Astrocyte of the cerebellum (primary cell): ENCODE measurements around the gene AQP5.
A peak's percentile ranks its signal among the peaks of the same experiment; 100 is the strongest.

ENCODE experiments used
- DNase-seq: peaks from one replicate; pipeline ENCODE4 v3.0.0-alpha.2; 2011; ENCODE audit warnings: low read depth
- H3K4me3 ChIP-seq: 2 replicates; pipeline ENCODE4 v1.5.1; 2011; ENCODE audit warnings: mild to moderate bottlenecking, low read depth, low read length, moderate library complexity
- in situ Hi-C: cut with HindIII; loops from 2 replicates; pipeline ENCODE4 v1.10.0; 2017; ENCODE audit warnings: low sequenced_read_pairs
- TF ChIP-seq, protein P1 (sequence below): IDR thresholded peaks from 2 replicates; pipeline ENCODE4 v1.5.1; 2012; ENCODE audit warnings: low read length, low read depth, moderate library complexity, mild to moderate bottlenecking; ENCODE audit errors: missing control alignments

The AQP5 gene

DNA sequence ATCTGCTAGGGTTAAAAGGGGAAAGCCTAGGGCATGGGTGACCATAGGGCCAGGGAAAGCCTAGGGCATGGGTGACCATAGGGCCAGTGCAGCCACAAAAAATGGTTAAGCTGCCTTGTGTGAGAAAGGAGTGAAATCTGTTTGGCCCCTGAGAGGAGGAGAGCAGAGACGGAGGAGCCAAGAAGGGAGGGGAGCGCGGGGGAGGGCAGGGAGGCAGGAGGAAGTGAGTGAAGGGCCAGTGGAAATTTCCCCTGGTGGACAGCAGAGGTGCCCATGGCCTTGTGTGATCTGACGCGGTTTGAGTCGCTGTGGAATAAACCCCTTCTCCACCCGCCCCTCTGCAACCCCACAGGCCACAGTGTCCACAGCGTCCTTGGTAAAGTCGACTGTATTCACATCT is 10.5 kb downstream of the AQP5 start:
- DNase-seq = no peak
- TF ChIP-seq, protein P1, sequence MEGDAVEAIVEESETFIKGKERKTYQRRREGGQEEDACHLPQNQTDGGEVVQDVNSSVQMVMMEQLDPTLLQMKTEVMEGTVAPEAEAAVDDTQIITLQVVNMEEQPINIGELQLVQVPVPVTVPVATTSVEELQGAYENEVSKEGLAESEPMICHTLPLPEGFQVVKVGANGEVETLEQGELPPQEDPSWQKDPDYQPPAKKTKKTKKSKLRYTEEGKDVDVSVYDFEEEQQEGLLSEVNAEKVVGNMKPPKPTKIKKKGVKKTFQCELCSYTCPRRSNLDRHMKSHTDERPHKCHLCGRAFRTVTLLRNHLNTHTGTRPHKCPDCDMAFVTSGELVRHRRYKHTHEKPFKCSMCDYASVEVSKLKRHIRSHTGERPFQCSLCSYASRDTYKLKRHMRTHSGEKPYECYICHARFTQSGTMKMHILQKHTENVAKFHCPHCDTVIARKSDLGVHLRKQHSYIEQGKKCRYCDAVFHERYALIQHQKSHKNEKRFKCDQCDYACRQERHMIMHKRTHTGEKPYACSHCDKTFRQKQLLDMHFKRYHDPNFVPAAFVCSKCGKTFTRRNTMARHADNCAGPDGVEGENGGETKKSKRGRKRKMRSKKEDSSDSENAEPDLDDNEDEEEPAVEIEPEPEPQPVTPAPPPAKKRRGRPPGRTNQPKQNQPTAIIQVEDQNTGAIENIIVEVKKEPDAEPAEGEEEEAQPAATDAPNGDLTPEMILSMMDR = no peak
- H3K4me3 ChIP-seq = no peak overlapping the region
- in situ Hi-C loops = no loop called here

DNA sequence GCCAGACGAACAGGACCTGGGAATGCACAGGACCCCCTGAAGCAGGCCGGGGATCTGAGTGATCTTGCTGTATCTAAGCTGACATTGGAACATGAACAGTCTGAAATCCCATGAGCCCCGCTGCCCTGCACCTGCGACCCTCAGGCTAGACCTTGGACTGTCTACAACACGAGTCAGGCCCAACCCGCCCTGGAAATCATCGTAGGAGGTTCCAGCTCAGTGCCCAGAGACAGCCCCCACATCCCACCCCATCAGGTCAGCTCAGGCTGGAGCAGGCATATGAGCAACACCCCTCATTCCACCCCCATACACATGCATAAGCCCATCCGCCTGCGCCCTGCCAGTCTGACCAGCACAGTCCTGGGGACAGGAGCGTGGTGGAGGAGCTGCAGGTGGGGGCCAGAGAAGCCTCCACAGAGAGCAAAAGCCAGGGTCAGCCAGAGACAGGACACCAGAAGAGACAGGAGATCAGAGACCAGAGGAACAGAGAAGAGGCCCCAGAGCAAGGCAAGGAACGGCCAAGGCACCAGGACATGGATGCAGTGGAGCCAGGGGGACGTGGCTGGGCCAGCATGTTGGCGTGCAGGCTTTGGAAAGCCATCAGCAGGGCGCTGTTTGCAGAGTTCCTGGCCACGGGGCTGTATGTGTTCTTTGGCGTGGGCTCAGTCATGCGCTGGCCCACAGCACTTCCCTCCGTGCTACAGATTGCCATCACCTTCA is 11.1 kb downstream of the AQP5 start, which contains the start of gene AQP6:
TSS of gene AQP6 (plus strand) at position 307 of the 720 bp plus-strand sequence. CDS start at position 534, 227 bp downstream.
- DNase-seq = no peak
- in situ Hi-C loops = no loop called here
- TF ChIP-seq, protein P1 = no peak
- no peak within 1 kb of the TSS for H3K4me3 ChIP-seq

DNA sequence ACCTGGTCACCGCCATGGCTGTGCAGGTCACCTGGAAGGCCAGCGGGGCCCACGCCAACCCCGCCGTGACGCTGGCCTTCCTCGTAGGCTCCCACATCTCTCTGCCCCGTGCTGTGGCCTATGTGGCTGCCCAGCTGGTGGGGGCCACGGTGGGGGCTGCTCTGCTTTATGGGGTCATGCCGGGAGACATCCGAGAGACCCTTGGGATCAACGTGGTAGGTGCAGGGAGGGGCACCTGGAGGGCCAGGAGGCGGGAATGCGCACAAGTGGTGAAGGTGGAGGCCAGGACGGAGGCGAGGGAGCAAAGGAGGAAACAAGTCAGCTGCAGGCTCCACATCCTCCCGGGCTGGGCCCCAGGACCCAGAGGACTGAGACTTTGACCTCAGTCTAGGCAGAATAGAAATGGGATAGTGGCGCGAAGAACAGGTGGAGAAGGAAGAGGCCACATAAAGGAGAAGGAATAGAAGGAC is 11.7 kb downstream of the AQP5 start:
- H3K4me3 ChIP-seq = no peak overlapping the region
- no peak for DNase-seq
- TF ChIP-seq, protein P1 = no peak
- in situ Hi-C loops = no loop called here

DNA sequence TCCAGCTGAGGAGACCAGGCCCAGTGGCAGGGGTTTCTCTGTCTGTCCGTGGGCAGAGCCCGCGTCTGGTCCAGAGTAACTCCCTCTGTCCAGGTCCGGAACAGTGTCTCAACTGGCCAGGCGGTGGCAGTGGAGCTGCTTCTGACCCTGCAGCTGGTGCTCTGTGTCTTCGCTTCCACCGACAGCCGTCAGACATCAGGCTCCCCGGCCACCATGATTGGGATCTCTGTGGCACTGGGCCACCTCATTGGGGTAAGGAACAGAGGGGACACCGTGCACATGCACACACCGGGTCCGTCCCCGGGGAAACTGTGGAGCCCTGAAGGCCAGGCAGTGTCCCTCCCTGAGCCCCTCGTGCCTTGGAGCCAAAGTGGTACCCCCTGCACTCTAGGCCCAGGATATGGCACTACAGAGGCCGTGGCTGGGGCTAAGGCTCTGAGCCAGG is 12.6 kb downstream of the AQP5 start:
- in situ Hi-C loops = no loop called here
- peak; percentile 34 for DNase-seq
- TF ChIP-seq, protein P1 = peak; percentile 75
- H3K4me3 ChIP-seq = no peak overlapping the region

DNA sequence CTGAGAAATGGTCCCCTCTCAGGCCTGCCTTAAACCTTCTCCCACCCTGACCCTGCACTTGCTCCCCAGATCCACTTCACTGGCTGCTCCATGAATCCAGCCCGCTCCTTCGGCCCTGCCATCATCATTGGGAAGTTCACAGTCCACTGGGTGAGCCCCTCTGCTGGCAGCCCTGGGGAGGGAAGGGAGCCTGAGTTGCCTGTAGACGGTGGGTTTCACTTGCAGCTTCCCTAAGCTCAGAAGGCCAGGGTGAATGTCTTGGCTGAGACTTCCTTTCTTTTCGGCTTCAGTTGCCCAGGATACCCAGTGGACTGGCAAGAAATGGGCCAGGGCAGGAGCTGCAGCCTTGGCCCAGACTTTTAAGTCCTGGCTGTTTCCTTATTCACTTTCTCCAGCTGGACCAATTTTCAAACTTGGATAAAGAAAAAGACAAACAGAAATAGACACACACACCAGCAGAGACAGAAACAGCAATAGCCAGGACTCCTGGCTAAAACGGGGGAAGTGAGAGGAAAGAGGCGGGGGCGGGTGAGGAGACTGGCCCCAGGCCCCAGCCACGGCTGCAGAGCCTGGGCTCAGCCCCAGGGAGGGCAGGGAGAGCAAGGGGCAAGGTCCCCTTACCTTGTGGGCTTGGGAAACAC is 13.1 kb downstream of the AQP5 start:
- no peak overlapping the region for H3K4me3 ChIP-seq
- TF ChIP-seq, protein P1 = no peak
- in situ Hi-C loops = no loop called here
- DNase-seq = no peak

DNA sequence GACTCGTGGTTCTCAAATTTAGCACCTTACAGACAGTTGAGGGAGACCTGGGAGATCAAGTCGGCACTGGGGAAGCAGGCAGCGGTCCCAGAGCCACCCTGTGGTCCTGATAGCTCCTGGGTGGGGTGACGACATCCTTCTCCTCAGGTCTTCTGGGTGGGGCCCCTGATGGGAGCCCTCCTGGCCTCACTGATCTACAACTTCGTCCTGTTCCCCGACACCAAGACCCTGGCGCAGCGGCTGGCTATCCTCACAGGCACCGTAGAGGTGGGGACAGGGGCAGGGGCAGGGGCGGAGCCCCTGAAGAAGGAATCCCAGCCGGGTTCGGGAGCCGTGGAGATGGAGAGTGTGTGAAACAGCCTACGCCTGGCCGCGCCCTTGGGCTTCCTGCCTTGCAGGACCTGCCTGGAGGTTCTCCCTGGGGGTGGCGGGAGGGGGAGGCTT is 13.7 kb downstream of the AQP5 start:
- TF ChIP-seq, protein P1 = no peak
- in situ Hi-C loops = no loop called here
- DNase-seq = no peak
- no peak overlapping the region for H3K4me3 ChIP-seq
